Measurements from ENCODE around the gene USH2A. TPM values are rescaled to one million over a fixed set of nuclear protein-coding genes. Genes with fewer than 3 reads are reported as not detected.

USH2A gene
- total RNA-seq, 1 experiment from 2014 or later = not detected

DNA sequence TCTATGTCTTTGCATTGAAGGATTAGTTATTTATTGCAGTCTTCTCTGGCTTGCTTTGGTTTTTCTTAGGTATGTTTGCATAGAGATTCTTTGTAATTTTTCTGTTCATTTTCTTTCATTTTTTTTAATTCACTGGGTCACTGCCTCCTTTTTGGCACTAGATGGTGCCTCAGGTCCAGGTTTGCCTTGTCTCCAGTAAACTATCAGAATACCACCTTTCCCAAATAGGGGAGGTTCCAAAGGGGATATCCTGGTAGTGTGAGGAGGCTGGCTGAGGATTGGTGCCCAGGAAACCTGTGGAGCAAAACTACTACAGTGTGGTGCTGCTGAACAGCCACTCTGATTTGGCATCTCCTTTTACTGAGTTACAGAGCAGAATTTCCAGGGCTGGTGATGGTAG, 599.0 kb downstream of the USH2A start:
- Histone ChIP-seq H3K9me2 (ENCODE audit: insufficient read depth) (no peaks in the 10 kb centered on the region), H4K20me1 (ENCODE audit: insufficient read depth) (no peaks in the 10 kb centered on the region), H3K4me1 (ENCODE audit: control insufficient read depth in 1 of 2, insufficient read depth in 2 of 2, low read length in 2 of 2) (no peaks in the 10 kb centered on the region), H3K9me3 (ENCODE audit: control insufficient read depth in 1 of 2, insufficient read depth in 1 of 2, low read depth in 1 of 2, low read length in 2 of 2) (no peaks in the 10 kb centered on the region), H3K27me3 (ENCODE audit: insufficient read depth, low read length) (no peaks in the 10 kb centered on the region), H3K9ac (ENCODE audit: low read length) (no peak overlapping the region), H3K4me2 (ENCODE audit: low read length) (no peak overlapping the region), H3K4me3 (replicated peaks in 1 of 2; ENCODE audit: low read depth in 1 of 2, low read length in 2 of 2) (no peak overlapping the region), H3K36me3 (ENCODE audit: control insufficient read depth in 1 of 2, insufficient read depth in 2 of 2, low read length in 2 of 2) (no peaks in the 10 kb centered on the region), H3K79me2 (ENCODE audit: insufficient read depth, low read length) (no peaks in the 10 kb centered on the region), H3K27ac (ENCODE audit: low read depth, low read length) (no peak overlapping the region), H2AFZ (ENCODE audit: low read depth, low read length, poor library complexity, severe bottlenecking) (no peak overlapping the region)
- POLR2A ChIA-PET = no interaction called here
- BruUV-seq (replicated peaks) = no TSS peak
- TF ChIP-seq RAD21 (IDR thresholded peaks at IDR 0.05; ENCODE audit: low read depth) (peak; percentile 66), SIN3A (IDR thresholded peaks at IDR 0.05; ENCODE audit: low read depth) (no peak), SP1 (IDR thresholded peaks at IDR 0.05; ENCODE audit: low read depth) (no peak), ZFX (IDR thresholded peaks at IDR 0.05) (no peak), POLR2AphosphoS5 (IDR thresholded peaks at IDR 0.05; ENCODE audit: low read depth, low read length) (no peak), CEBPB (IDR thresholded peaks at IDR 0.05; ENCODE audit: low read depth) (no peak), JUND (IDR thresholded peaks at IDR 0.05) (no peak), ZBTB33 (IDR thresholded peaks at IDR 0.05; ENCODE audit: extremely low read depth, insufficient replicate concordance, low read length) (no peak), POLR2A (IDR thresholded peaks at IDR 0.05; ENCODE audit: borderline replicate concordance, extremely low read depth, insufficient read depth, insufficient read length) (no peak), EZH2phosphoT487 (IDR thresholded peaks at IDR 0.05; ENCODE audit: borderline replicate concordance) (no peak), EGR1 (IDR thresholded peaks at IDR 0.05; ENCODE audit: low read depth) (no peak)
- TF ChIP-seq, protein P1, sequence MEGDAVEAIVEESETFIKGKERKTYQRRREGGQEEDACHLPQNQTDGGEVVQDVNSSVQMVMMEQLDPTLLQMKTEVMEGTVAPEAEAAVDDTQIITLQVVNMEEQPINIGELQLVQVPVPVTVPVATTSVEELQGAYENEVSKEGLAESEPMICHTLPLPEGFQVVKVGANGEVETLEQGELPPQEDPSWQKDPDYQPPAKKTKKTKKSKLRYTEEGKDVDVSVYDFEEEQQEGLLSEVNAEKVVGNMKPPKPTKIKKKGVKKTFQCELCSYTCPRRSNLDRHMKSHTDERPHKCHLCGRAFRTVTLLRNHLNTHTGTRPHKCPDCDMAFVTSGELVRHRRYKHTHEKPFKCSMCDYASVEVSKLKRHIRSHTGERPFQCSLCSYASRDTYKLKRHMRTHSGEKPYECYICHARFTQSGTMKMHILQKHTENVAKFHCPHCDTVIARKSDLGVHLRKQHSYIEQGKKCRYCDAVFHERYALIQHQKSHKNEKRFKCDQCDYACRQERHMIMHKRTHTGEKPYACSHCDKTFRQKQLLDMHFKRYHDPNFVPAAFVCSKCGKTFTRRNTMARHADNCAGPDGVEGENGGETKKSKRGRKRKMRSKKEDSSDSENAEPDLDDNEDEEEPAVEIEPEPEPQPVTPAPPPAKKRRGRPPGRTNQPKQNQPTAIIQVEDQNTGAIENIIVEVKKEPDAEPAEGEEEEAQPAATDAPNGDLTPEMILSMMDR (IDR thresholded peaks at IDR 0.05 in 2 of 3, conservative IDR thresholded peaks at IDR 0.05 in 1 of 3; ENCODE audit: borderline replicate concordance in 1 of 3, insufficient read depth in 1 of 3, low read depth in 2 of 3, low read length in 2 of 3) = peak; percentile 11 to 49 (median 35); a peak in 4 of 6 replicates
- RAD21 ChIA-PET (ENCODE audit: low non-redundant PET in 1 of 2, low total read pairs in 2 of 2, uncharacterized antibody in 2 of 2, unreplicated experiment in 2 of 2) = no interaction called here
- CTCF ChIA-PET = no interaction called here
- DNase-seq (ENCODE audit: low read depth, low spot score) (no peak), ATAC-seq (peak; percentile 61)
- intact Hi-C loops (cut with micrococcal nuclease) = loop anchor here (5.0 to 10.0 kb wide), 2 partner anchors 291 to 918 kb away; no protein-coding TSS in a partner anchor

All from HCT116 (cell line).